ENCODE results near the gene PPP1CA.
"Not testable (repeated sequence)": the region's sequence is repeated elsewhere in the genome, so short reads cannot be mapped to it uniquely, and the experiment has no call there.

The PPP1CA gene

GRCh38 chr11:67416416-67417335, 15.0 kb upstream of the PPP1CA start:
- DNase-seq, result peak; percentile 98

- DNase-seq, result peak; percentile 57
Observed at GRCh38 chr11:67415501-67416304, 14.0 kb upstream of the PPP1CA start, which contains the start of gene CARNS1. Gene CARNS1, plus strand, starts transcription at chr11:67415678. Its CDS starts 522 bp downstream, at chr11:67416200.

- DNase-seq, result no peak
Observed at GRCh38 chr11:67413266-67413849, 11.7 kb upstream of the PPP1CA start.

GRCh38 chr11:67412495-67413179, 11.0 kb upstream of the PPP1CA start:
- no peak for DNase-seq

- peak; percentile 51 for DNase-seq
Observed at GRCh38 chr11:67411785-67412152, 10.1 kb upstream of the PPP1CA start.

GRCh38 chr11:67410984-67411784, 9.5 kb upstream of the PPP1CA start:
- DNase-seq, result peak; percentile 60

GRCh38 chr11:67410369-67410831, 8.7 kb upstream of the PPP1CA start:
- no peak for DNase-seq

GRCh38 chr11:67409781-67410368, 8.2 kb upstream of the PPP1CA start:
- DNase-seq, result peak; percentile 92

GRCh38 chr11:67409261-67409666, 7.6 kb upstream of the PPP1CA start:
- no peak for DNase-seq

- DNase-seq, result no peak
Observed at GRCh38 chr11:67408437-67409200, 7.0 kb upstream of the PPP1CA start.

GRCh38 chr11:67407688-67408163, 6.1 kb upstream of the PPP1CA start:
- DNase-seq, result no peak

- peak; percentile 13 for DNase-seq
Observed at GRCh38 chr11:67406969-67407687, 5.5 kb upstream of the PPP1CA start.

- no peak for DNase-seq
Observed at GRCh38 chr11:67406420-67406968, 4.8 kb upstream of the PPP1CA start.

- DNase-seq, result no peak
Observed at GRCh38 chr11:67405688-67406339, 4.2 kb upstream of the PPP1CA start.

GRCh38 chr11:67405196-67405567, 3.5 kb upstream of the PPP1CA start:
- no peak for DNase-seq

GRCh38 chr11:67404515-67405195, 3.0 kb upstream of the PPP1CA start:
- no peak for DNase-seq

GRCh38 chr11:67403085-67403484, 1.4 kb upstream of the PPP1CA start:
- DNase-seq, result not testable (repeated sequence)

GRCh38 chr11:67402192-67402839, 658 bp upstream of the PPP1CA start:
- peak; percentile 70 for DNase-seq

All from NCI-H69 (cell line).